Measurements from ENCODE around the gene ARID1B.
A peak's percentile ranks its signal among the peaks of the same experiment; 100 is the strongest.

Gene ARID1B

GRCh38 chr6:157174731-157175130 is 397.6 kb downstream of the ARID1B start:
- DNase-seq (ENCODE audit: extremely low spot score), result no peak
- ChIA-PET POLR2A (no interaction called here), CTCF (interaction anchor here (1.8 kb wide), 1 partner anchor 10 kb away, joined by 6 read pairs; no protein-coding TSS in a partner anchor)
- TF ChIP-seq CTCF (IDR thresholded peaks at IDR 0.05; ENCODE audit: control extremely low read depth, extremely low read depth, low read depth, missing control alignments), result no peak

GRCh38 chr6:157177731-157178336 is 400.7 kb downstream of the ARID1B start:
- POLR2A ChIA-PET, result no interaction called here
- TF ChIP-seq CTCF (IDR thresholded peaks at IDR 0.05; ENCODE audit: control extremely low read depth, extremely low read depth, low read depth, missing control alignments), result no peak
- DNase-seq (ENCODE audit: extremely low spot score), result no peak
- CTCF ChIA-PET, result interaction anchor here (1.1 kb wide), 1 partner anchor 26 kb away, joined by 3 read pairs; no protein-coding TSS in a partner anchor

GRCh38 chr6:157181649-157182048 is 404.5 kb downstream of the ARID1B start:
- DNase-seq (ENCODE audit: extremely low spot score), result no peak
- CTCF ChIA-PET, result interaction anchor here (1.0 to 1.4 kb wide), 6 partner anchors 9 to 618 kb away, joined by 3 to 4 read pairs (median 3); no protein-coding TSS in a partner anchor
- POLR2A ChIA-PET, result no interaction called here
- TF ChIP-seq CTCF (IDR thresholded peaks at IDR 0.05; ENCODE audit: control extremely low read depth, extremely low read depth, low read depth, missing control alignments), result no peak

GRCh38 chr6:157182503-157183264 is 405.5 kb downstream of the ARID1B start:
- ChIA-PET CTCF (interaction anchor here (1.0 to 1.3 kb wide), 3 partner anchors 8 to 58 kb away, joined by 3 to 4 read pairs (median 3); no protein-coding TSS in a partner anchor), POLR2A (no interaction called here)
- DNase-seq (ENCODE audit: extremely low spot score), result no peak
- TF ChIP-seq CTCF (IDR thresholded peaks at IDR 0.05; ENCODE audit: control extremely low read depth, extremely low read depth, low read depth, missing control alignments), result no peak

- peak; percentile 70 for TF ChIP-seq CTCF (IDR thresholded peaks at IDR 0.05; ENCODE audit: control extremely low read depth, extremely low read depth, low read depth, missing control alignments)
- POLR2A ChIA-PET, result no interaction called here
- CTCF ChIA-PET, result interaction anchor here (1.2 to 1.6 kb wide), 6 partner anchors 9 to 24 kb away, joined by 3 to 5 read pairs (median 4); no protein-coding TSS in a partner anchor
- DNase-seq (ENCODE audit: extremely low spot score), result peak; percentile 39
These were observed 407.2 kb downstream of the ARID1B start for GRCh38 chr6:157184202-157185015.

- no peak for DNase-seq (ENCODE audit: extremely low spot score)
- POLR2A ChIA-PET, result no interaction called here
- CTCF ChIA-PET, result interaction anchor here (1.0 to 1.6 kb wide), 7 partner anchors 9 to 62 kb away, joined by 3 to 5 read pairs (median 4); no protein-coding TSS in a partner anchor
- TF ChIP-seq CTCF (IDR thresholded peaks at IDR 0.05; ENCODE audit: control extremely low read depth, extremely low read depth, low read depth, missing control alignments), result no peak
These were observed 408.0 kb downstream of the ARID1B start for GRCh38 chr6:157185171-157185570.

Measured in GM10248 (cell line).